OCI-LY7 (cell line): ENCODE measurements around the gene ASXL1. TPM values are rescaled to one million over a fixed set of nuclear protein-coding genes. Genes with fewer than 3 reads are reported as not detected.
"Not testable (repeated sequence)": the region's sequence is repeated elsewhere in the genome, so short reads cannot be mapped to it uniquely, and the experiment has no call there.

Experiments
- BruUV-seq: library from RNA; stranded (reverse); fragments of 400-500 nt; replicated peaks from 2 replicates; lab custom pipeline; 2021; lab: Mats Ljungman, UMichigan
- CTCF ChIA-PET: fragments of 300-600 bp; sonication (Branson Sonifier 250); formaldehyde crosslinking; loops from one replicate; lab custom pipeline; 2022; ENCODE audit warnings: antibody characterized with exemption; ENCODE audit not compliant: unreplicated experiment; lab: Charles Lee
- POLR2A ChIA-PET: fragments of 300-600 bp; sonication (Branson Sonifier 250); formaldehyde crosslinking; loops from one replicate; lab custom pipeline; 2022; ENCODE audit warnings: antibody characterized with exemption; lab: Charles Lee
- DNase-seq: peaks from one replicate; pipeline ENCODE4 v3.0.0-alpha.2; 2015; ENCODE audit warnings: low spot score
- H2AFZ ChIP-seq: fragments of 200-600 bp; sonication (generic), shearing (Covaris generic); 2 replicates; pipeline ENCODE4 v1.6.1; 2014; ENCODE audit warnings: mild to moderate bottlenecking, antibody characterized with exemption, low read length, moderate library complexity
- H3K27ac ChIP-seq: fragments of 200-600 bp; sonication (generic); 2 replicates; pipeline ENCODE4 v1.5.1; 2014; ENCODE audit warnings: mixed run types, low read depth, mild to moderate bottlenecking, moderate library complexity, low read length, inconsistent platforms; ENCODE audit not compliant: poor library complexity, severe bottlenecking
- H3K36me3 ChIP-seq: fragments of 200-600 bp; sonication (generic); 2 replicates; pipeline ENCODE4 v1.6.1; 2014; ENCODE audit warnings: mild to moderate bottlenecking, antibody characterized with exemption, low read length, moderate library complexity, mixed read lengths; ENCODE audit not compliant: insufficient read depth
- H3K4me1 ChIP-seq: fragments of 200-600 bp; sonication (generic); 2 replicates; pipeline ENCODE4 v1.5.1; 2014; ENCODE audit warnings: mild to moderate bottlenecking, low read length; ENCODE audit not compliant: insufficient read depth, poor library complexity, severe bottlenecking
- H3K4me2 ChIP-seq: fragments of 200-600 bp; sonication (generic); 2 replicates; pipeline ENCODE4 v1.6.1; 2014; ENCODE audit warnings: mild to moderate bottlenecking, low read length
- H3K4me3 ChIP-seq: fragments of 200-600 bp; sonication (generic); 2 replicates; pipeline ENCODE4 v1.5.1; 2014; ENCODE audit warnings: mild to moderate bottlenecking, low read depth, low read length; ENCODE audit not compliant: poor library complexity, severe bottlenecking
- H3K79me2 ChIP-seq: fragments of 200-600 bp; sonication (generic); 2 replicates; pipeline ENCODE4 v1.6.1; 2016; ENCODE audit warnings: low read depth, mild to moderate bottlenecking, low read length, moderate library complexity, mixed read lengths; ENCODE audit not compliant: insufficient read depth
- H3K9me2 ChIP-seq: fragments of 200-600 bp; sonication (generic); 2 replicates; pipeline ENCODE4 v1.6.1; 2016; ENCODE audit warnings: mild to moderate bottlenecking, low read length, mixed read lengths; ENCODE audit not compliant: insufficient read depth
- H3K9me3 ChIP-seq: fragments of 200-600 bp; sonication (generic); 2 replicates; pipeline ENCODE4 v1.6.1; 2014; ENCODE audit warnings: mild to moderate bottlenecking, mixed run types, low read length, mixed read lengths
- H4K20me1 ChIP-seq: fragments of 200-600 bp; sonication (generic); 2 replicates; pipeline ENCODE4 v1.6.1; 2014; ENCODE audit warnings: mild to moderate bottlenecking, antibody characterized with exemption, low read length, moderate library complexity, mixed read lengths; ENCODE audit not compliant: insufficient read depth
- CTCF ChIP-seq: fragments of 200-600 bp; sonication (generic); conservative IDR thresholded peaks from 2 replicates; pipeline ENCODE4 v1.5.1; 2014; ENCODE audit warnings: mild to moderate bottlenecking, antibody characterized with exemption, low read length, moderate library complexity, mixed read lengths
- EZH2phosphoT487 ChIP-seq: fragments of 200-600 bp; sonication (generic); IDR thresholded peaks from 2 replicates; pipeline ENCODE4 v1.6.1; 2018; ENCODE audit warnings: low read depth, borderline replicate concordance, mild to moderate bottlenecking, mixed run types, antibody characterized with exemption, low read length, moderate library complexity, mixed read lengths
- intact Hi-C: fragments of 100-400 bp; cut with micrococcal nuclease; formaldehyde crosslinking; loops from one replicate; pipeline ENCODE4 v1.10.0; 2022; ENCODE audit not compliant: unreplicated experiment
- total RNA-seq, 2 experiments: library from RNA; depleted of rRNA in 1 of 2; stranded (reverse); fragments of >200 nt in 1 of 2; shearing (Covaris generic) in 1 of 2; gene quantifications; 2 replicates each; pipeline ENCODE4 v1.2.3, GENCODE V29; 2014 to 2022

Gene ASXL1
- total RNA-seq, 2 experiments from 2014 or later = 84.7 to 122 TPM

DNA sequence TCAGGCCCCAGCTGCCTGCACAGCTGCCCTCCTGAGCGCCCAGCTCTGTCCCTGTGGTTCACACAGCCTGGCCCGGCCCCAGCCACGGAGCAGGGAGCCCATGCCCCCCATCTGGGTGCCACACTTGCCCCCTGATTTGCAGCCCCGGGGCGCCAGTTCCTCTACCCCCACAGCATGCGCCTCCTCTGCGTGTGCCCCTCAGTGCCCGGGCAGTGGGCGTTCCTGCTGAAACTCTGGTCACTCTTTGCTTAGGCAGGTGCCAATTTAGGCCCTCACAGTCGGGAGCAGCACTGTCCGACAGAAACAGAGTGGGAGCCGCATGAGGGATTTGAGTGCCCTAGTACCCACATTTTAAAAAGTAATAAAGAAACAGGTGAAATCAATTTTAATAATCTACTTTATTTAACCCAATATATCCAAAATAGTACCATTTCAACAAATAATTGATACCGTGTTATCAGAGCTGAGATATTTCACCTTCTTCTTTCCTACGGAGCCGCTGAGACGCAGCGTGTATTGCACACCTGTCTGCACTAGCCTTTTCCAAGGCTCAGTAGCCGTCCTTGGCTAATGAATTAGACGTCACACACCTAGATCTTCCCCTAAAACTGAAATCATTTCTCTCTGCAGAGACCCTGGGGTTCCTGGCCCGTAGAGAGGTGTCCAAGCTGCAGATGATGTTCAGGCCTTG is 106.4 kb downstream of the ASXL1 start:
- H2AFZ ChIP-seq = no peak overlapping the region
- H3K36me3 ChIP-seq = no peaks in the 10 kb centered on the region
- no peaks in the 10 kb centered on the region for H3K9me3 ChIP-seq
- no peak overlapping the region for H3K4me2 ChIP-seq
- CTCF ChIA-PET = no interaction called here
- no peaks in the 10 kb centered on the region for H4K20me1 ChIP-seq
- H3K9me2 ChIP-seq = no peaks in the 10 kb centered on the region
- no peak overlapping the region for H3K27ac ChIP-seq
- no peak for DNase-seq
- no peaks in the 10 kb centered on the region for H3K4me1 ChIP-seq
- intact Hi-C loops = no loop called here
- POLR2A ChIA-PET = no interaction called here
- no TSS peak for BruUV-seq
- H3K79me2 ChIP-seq = no peaks in the 10 kb centered on the region
- TF ChIP-seq EZH2phosphoT487 (no peak), CTCF (no peak)
- H3K4me3 ChIP-seq = no peak overlapping the region

GRCh38 chr20:32465092-32465900 is 107.2 kb downstream of the ASXL1 start:
- TF ChIP-seq CTCF = no peak
- no peak for TF ChIP-seq EZH2phosphoT487
- H3K4me3 ChIP-seq = no peak overlapping the region
- H3K4me1 ChIP-seq = no peaks in the 10 kb centered on the region
- H3K9me3 ChIP-seq = no peaks in the 10 kb centered on the region
- H3K27ac ChIP-seq = no peak overlapping the region
- POLR2A ChIA-PET = no interaction called here
- CTCF ChIA-PET = no interaction called here
- BruUV-seq = no TSS peak
- no peak for DNase-seq
- no peaks in the 10 kb centered on the region for H3K36me3 ChIP-seq
- H4K20me1 ChIP-seq = no peaks in the 10 kb centered on the region
- no peak overlapping the region for H2AFZ ChIP-seq
- H3K4me2 ChIP-seq = no peak overlapping the region
- no peaks in the 10 kb centered on the region for H3K79me2 ChIP-seq
- intact Hi-C loops = no loop called here
- H3K9me2 ChIP-seq = no peaks in the 10 kb centered on the region

DNA sequence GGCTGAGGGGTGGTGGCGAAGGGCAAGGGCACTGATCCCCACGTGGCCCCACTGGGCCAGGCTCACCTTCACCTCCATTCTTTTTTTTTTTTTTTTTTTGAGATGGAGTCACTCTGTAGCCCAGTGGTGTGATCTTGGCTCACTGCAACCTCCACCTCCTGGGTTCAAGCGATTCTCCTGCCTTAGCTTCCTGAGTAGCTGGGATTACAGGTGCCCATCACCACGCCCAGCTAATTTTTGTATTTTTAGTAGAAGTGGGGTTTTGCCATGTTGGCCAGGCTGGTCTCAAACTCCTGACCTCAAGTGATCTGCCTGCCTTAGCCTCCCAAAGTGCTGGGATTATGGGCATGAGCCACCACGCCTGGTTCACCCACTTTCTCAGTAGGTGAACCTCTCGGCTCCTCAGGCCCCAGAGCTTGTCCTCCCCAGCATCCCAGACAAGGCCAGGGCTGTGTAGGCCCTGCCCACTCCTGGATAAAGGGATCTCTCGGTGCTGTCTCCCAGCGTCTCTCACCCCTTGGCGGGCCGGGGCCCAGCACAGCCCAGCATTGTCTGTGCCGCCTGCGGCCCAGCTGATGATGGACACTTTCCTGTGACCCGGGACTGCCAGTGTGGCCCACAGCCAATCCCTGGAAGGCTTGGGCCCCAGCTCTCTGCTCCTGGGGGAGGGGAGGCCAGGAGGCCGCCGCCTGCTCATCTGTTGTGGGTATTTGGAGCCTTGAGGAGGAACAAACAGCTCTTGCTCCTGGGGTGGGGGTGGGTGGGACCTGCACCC is 108.0 kb downstream of the ASXL1 start:
- H3K36me3 ChIP-seq, H3K79me2 ChIP-seq, intact Hi-C loops, H3K9me2 ChIP-seq, H4K20me1 ChIP-seq, H3K4me2 ChIP-seq, H3K9me3 ChIP-seq, H2AFZ ChIP-seq, H3K27ac ChIP-seq, H3K4me1 ChIP-seq, BruUV-seq, DNase-seq, H3K4me3 ChIP-seq: not testable (repeated sequence)
- CTCF ChIA-PET = interaction anchor here (0.5 kb wide), 1 partner anchor 181 kb away, joined by 4 read pairs; no protein-coding TSS in a partner anchor
- POLR2A ChIA-PET = interaction anchor here (0.6 kb wide), 1 partner anchor 353 kb away, joined by 3 read pairs; the partner anchor contains the start of gene MAPRE1
